ENCODE data around the gene CEP128.

- TF ChIP-seq ZNF514 (tag by site-specific recombination; IDR thresholded peaks at IDR 0.05) (no peak), ZNF121 (tag by site-specific recombination; IDR thresholded peaks at IDR 0.05) (no peak), ZNF239 (tag by site-specific recombination; IDR thresholded peaks at IDR 0.05) (no peak), GLI4 (tag by site-specific recombination; IDR thresholded peaks at IDR 0.05) (no peak), ZNF747 (tag by site-specific recombination; IDR thresholded peaks at IDR 0.05) (no peak), ZNF157 (tag by site-specific recombination; IDR thresholded peaks at IDR 0.05) (no peak), ZBTB8A (tag by site-specific recombination; IDR thresholded peaks at IDR 0.05) (no peak)
These were observed 13.3 kb upstream of the CEP128 start for GRCh38 chr14:80954687-80955299.

Measured in HEK293 (cell line).